C4-2B (cell line): ENCODE results near the gene OR10V1.
"Not testable (repeated sequence)": the region's sequence is repeated elsewhere in the genome, so short reads cannot be mapped to it uniquely, and the experiment has no call there.

ENCODE experiments used
- H3K27ac ChIP-seq: fragments of 450-650 bp; 2 replicates; pipeline ENCODE4 v1.5.1; 2017
- ZFX ChIP-seq: fragments of 450-650 bp; IDR thresholded peaks from 2 replicates; pipeline ENCODE4 v1.6.1; 2017
- TF ChIP-seq, protein P1 (sequence below): fragments of 450-650 bp; conservative IDR thresholded peaks from 2 replicates; pipeline ENCODE4 v1.5.1; 2017; ENCODE audit warnings: mild to moderate bottlenecking

Gene OR10V1

DNA sequence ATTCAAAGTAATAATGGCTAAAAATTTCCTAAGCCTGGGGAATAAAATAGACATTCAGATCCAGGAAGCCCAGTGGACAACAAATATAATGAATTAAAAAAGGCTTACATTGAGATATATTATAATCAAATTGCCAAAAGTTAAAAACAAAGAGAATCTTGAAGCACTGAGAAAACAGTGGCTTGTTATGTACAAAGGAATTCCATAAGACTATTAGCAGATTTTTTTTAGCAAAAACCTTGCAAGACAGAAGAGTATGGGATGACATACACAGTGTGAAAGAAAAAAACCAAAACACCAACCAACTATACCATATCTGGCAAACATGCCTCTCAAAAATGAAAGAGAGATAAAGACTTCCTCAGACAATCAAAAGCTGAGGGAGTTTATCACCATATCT is 20.7 kb downstream of the OR10V1 start:
- H3K27ac ChIP-seq: no peak overlapping the region
- TF ChIP-seq, protein P1, sequence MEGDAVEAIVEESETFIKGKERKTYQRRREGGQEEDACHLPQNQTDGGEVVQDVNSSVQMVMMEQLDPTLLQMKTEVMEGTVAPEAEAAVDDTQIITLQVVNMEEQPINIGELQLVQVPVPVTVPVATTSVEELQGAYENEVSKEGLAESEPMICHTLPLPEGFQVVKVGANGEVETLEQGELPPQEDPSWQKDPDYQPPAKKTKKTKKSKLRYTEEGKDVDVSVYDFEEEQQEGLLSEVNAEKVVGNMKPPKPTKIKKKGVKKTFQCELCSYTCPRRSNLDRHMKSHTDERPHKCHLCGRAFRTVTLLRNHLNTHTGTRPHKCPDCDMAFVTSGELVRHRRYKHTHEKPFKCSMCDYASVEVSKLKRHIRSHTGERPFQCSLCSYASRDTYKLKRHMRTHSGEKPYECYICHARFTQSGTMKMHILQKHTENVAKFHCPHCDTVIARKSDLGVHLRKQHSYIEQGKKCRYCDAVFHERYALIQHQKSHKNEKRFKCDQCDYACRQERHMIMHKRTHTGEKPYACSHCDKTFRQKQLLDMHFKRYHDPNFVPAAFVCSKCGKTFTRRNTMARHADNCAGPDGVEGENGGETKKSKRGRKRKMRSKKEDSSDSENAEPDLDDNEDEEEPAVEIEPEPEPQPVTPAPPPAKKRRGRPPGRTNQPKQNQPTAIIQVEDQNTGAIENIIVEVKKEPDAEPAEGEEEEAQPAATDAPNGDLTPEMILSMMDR: no peak
- no peak for TF ChIP-seq ZFX

DNA sequence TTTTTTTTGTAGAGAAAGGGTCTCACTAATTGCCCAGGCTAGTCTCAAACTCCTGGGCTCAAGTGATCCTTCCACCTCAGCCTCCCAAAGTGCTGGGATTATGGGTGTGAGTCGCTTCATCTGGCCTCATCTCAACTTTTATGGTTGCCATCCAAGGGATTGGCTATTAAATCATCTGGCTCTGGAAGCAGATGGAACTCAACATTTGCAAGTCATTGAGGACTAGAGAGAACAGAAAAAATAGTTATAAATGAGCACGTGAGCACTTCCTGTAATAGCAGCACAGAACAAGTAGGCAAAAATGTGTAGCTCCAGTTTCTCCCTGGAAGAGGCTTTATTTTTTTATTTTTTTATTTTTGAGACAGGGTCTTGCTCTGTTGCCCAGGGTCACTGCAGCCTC is 22.5 kb downstream of the OR10V1 start:
- no peak for TF ChIP-seq ZFX
- TF ChIP-seq, protein P1: no peak
- no peak overlapping the region for H3K27ac ChIP-seq

DNA sequence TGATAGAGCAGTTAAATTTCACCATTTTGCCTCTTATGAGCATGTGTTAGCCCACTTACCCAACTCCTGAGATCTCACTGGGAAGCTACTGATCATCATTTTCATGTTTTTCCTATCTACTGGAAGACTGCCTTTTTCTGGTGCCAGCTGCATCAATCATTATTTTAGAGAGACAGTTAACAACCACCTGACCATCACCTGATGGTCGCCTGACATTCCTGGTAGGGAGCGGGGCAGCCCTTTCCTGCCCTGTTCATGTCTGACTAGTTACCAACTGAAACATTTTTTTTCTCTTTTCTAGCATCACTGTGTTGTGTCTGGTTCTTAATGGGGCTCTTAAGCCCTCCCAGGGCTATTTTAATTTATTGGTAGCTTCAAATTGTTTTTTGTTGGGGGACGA is 24.6 kb downstream of the OR10V1 start:
- TF ChIP-seq ZFX: no peak
- TF ChIP-seq, protein P1: no peak
- H3K27ac ChIP-seq: no peak overlapping the region

DNA sequence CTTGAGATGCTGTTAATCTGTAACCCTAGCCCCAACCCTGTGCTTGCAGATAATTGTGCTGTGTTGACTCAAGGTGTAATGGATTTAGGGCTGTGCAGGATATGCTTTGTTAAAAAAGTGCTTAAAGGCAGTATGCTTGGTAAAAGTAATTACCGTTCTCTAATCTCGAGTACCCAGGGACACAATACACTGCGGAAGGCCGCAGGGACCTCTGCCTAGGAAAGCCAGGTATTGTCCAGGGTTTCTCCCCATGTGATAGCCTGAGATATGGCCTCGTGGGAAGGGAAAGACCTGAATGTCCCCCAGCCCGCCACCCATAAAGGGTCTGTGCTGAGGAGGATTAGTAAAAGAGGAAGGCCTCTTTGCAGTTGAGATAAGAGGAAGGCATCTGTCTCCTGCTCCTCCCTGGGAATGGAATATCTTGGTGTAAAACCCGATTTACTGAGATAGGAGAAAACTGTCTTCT is 32.4 kb downstream of the OR10V1 start:
- H3K27ac ChIP-seq: not testable (repeated sequence)

DNA sequence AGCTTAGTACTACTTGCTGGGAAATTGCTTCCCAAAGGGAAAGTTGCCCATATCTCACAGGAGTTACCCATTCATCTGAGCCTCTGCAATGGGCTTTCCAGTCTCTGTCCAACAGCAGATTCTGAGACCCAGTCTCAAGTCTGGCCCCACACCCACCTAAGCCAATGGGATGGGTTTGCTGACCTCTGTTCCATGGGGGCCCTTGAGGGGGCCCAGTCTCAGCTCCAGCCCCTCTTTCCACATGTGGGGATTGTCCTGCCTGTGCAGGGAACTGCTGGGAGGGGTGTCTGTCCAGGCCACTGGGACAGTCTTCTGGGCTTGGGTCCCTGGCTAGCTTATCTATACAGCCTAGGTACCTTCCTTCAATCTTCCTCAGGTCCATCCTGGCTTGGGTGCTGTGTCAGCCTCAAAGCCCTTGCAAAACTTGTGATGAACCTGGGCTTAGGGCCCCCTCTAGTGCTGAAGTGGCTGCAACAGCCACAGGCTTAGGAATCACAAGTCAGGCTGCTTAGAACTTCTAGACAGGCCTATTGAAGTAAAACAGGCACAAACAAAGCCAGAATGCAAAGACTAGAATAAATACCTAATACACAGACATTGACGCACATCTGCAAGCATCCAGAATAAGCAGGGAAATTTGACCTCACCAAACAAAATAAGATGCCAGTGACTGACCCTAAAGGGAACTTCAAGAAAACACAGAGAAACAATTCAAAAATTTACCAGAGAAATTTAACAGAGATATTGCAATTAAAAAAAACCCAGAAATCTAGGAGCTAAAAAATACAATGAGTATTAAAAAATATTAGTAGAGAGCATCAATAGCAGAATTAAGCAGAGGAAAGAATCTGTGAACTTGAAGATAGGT is 33.1 kb downstream of the OR10V1 start:
- H3K27ac ChIP-seq: no peak overlapping the region
- TF ChIP-seq, protein P1: peak; percentile 85
- TF ChIP-seq ZFX: no peak

DNA sequence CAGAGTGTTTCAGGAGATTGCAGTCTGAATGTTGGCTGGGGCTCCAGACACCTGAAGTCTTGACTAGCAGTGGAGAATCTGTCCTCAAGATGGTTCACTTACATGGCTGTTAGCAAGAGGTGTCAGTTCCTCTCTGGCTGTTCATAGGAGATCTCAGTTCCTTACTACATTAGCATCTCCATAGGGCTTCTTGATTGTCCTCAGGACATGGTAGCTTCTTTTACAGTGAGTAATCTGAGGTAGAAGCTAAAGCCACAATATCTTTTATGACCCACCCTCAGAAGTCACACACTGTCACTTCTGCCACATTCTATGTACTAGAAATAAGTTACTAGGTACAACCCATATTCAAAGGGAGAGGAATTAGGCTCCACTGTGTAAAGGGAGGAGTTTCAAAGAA is 34.3 kb downstream of the OR10V1 start:
- TF ChIP-seq, protein P1: no peak
- no peak for TF ChIP-seq ZFX
- no peak overlapping the region for H3K27ac ChIP-seq

DNA sequence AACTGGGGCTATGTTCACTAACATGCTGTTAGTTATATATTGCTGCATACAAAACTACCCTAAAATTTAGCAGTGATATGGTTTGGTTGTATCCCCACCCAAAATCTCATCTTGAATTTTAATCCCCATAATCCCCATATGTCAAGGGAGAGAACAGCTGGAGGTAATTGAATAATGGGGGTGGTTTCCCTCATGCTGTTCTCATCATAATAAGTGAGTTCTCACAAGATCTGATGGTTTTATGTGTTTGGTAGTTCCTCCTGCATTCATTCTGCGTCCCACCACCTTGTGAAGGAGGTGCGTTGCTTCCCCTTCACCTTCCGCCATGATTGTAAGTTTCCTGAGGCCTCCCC is 34.9 kb downstream of the OR10V1 start:
- H3K27ac ChIP-seq: no peak overlapping the region
- TF ChIP-seq, protein P1: no peak
- TF ChIP-seq ZFX: no peak
